Measurements from ENCODE around the gene LIN7B.

Gene LIN7B

GRCh38 chr19:49097453-49098288 lies 16.5 kb upstream of the LIN7B start:
- peak in 1 of 2 experiments; percentile 21 for DNase-seq

- DNase-seq: no peak
These were observed 15.4 kb upstream of the LIN7B start for GRCh38 chr19:49098795-49099194.

GRCh38 chr19:49101160-49101559 lies 13.0 kb upstream of the LIN7B start:
- no peak for DNase-seq

GRCh38 chr19:49102303-49102702 lies 11.9 kb upstream of the LIN7B start:
- DNase-seq: no peak

GRCh38 chr19:49103331-49104085 lies 10.7 kb upstream of the LIN7B start:
- DNase-seq: no peak

GRCh38 chr19:49104229-49104864 lies 9.8 kb upstream of the LIN7B start:
- DNase-seq: no peak

- peak in 1 of 2 experiments; percentile 20 for DNase-seq
These were observed 7.5 kb upstream of the LIN7B start for GRCh38 chr19:49106648-49107135.

GRCh38 chr19:49107625-49108459 lies 6.3 kb upstream of the LIN7B start:
- DNase-seq: no peak

- DNase-seq: no peak
These were observed 5.1 kb upstream of the LIN7B start for GRCh38 chr19:49109051-49109450.

- no peak for DNase-seq
These were observed 4.5 kb upstream of the LIN7B start for GRCh38 chr19:49109569-49110233.

- DNase-seq: no peak
These were observed 3.6 kb upstream of the LIN7B start for GRCh38 chr19:49110567-49110966.

- DNase-seq: no peak
These were observed 2.8 kb upstream of the LIN7B start for GRCh38 chr19:49111218-49111998.

- peak; percentile 59 to 70 for DNase-seq
These were observed 627 bp downstream of the LIN7B start for GRCh38 chr19:49114630-49115363.

GRCh38 chr19:49116544-49116943 lies 2.4 kb downstream of the LIN7B start:
- DNase-seq: no peak

- no peak for DNase-seq
These were observed 3.8 kb downstream of the LIN7B start for GRCh38 chr19:49117677-49118564.

- peak; percentile 65 to 87 for DNase-seq
These were observed 4.6 kb downstream of the LIN7B start, which contains the start of gene C19orf73 for GRCh38 chr19:49118565-49119410. C19orf73 (minus strand) TSS chr19:49119143; CDS start chr19:49119022, 121 bp downstream.

GRCh38 chr19:49119411-49120324 lies 5.5 kb downstream of the LIN7B start, which contains the start of gene PPFIA3:
PPFIA3 (plus strand) TSS chr19:49119544; CDS start chr19:49127874, 8,330 bp downstream.
- no peak for DNase-seq

Data from cerebellar nuclear complex (tissue), 1 donor.